ENCODE results near the gene JAG2.

JAG2 gene

DNA sequence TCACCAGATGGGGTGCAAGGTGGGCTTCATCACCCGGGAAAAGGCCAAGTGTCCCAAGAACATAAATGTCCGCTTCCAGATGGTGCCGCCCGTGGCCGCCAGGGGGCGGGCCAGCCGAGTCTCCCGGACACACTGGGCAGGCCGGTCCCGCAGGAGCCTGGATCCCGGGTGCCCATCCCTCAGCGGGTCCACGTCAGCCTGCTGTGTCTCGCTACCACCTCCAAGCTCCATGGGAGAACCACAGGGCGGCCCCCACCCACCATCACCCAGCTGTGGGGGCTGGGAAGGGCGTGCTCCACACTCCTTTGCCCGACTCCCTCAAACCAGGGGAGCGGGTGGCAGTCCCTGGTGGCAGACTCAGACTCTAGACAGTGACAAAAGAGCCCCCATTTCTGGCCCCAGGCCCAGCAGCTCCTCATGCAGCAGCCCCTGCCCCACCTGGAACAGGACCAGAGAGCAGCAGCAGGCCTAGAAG lies 34.5 kb upstream of the JAG2 start:
- no peak for DNase-seq

DNA sequence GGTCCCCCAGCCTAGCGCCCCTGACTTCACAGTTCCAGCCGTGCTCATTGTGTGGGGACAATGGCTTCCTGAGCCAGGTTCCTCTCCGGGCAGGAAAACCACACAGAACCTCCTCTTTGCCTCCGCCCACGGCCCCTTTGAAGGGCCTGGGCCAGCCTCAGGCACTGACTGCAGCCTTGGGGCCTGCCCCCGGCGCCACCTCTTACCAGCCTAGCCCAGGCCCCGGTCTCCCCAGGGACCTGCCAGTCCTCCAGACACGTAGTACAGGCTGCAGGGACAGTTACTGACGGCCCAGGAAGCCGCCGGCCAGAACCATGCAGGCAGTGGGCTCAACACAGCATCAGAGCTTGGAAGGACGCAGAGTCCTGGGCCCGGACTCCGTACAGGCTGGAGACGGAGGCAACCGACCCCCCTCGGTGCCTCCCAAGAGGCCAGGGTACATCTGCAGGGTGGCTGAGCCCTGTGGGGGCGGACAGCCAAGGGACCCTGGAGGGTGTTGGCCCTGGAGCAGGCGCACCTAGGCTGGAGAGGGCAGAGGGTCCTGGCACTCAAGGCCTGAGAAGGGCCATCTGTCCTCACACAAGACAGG lies 33.4 kb upstream of the JAG2 start:
- no peak for DNase-seq

DNA sequence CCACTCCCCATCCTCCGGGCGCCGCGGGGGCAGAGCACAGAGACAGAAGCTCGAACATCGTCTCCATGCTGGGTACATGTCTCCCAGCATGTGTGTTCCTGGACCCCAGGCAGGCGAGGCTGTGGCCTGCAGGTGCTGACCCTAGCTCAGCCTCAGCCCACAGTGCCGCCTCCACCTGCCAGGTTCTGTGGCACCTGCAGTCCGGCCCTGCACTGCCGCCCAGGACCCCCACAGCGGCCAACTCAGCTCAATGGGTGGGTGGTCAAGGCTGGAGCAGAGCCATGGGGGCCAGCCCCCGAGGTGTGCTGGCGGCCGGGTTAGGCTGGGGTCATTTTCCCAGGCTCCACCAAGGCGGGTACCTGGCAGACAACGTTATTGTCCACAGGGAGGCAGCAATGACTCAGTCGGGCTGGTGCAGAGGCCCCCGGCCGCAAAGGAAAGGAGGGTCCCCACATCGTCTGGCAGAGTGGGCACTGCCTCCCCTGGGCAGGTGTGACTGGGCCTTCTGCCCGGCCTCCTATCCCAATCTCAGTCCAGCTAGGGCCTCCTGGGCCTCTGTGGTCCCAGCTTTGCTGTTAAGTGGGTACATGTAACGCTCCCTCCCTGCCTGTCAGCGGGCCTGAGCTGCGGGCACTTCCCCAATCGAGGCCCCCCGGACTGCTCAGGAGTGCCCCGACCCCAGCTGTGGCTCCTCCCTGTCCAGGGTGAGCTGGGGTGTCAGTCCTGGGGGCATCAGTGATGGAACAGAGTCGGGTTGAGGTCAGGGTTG lies 32.8 kb upstream of the JAG2 start:
- no peak for DNase-seq

DNA sequence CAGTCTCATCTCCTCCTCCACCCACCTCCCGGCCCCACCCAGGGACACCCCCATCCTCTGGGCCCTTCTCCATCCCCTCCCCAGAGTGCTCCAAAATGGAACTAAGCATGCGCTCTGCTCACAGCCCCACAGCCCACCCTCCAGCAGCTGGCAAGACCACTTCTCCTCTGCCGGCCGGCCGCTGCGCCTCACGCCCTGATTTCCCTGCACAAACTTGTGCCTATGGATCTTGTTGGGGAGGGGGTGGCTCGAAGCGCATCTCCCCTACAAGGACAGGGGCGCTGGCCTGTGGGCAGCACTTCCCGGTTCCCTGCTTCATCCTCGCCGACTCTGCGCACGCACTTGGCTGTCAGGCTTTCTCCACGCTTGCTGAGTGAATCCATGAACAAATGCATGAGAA lies 32.1 kb upstream of the JAG2 start:
- no peak for DNase-seq

DNA sequence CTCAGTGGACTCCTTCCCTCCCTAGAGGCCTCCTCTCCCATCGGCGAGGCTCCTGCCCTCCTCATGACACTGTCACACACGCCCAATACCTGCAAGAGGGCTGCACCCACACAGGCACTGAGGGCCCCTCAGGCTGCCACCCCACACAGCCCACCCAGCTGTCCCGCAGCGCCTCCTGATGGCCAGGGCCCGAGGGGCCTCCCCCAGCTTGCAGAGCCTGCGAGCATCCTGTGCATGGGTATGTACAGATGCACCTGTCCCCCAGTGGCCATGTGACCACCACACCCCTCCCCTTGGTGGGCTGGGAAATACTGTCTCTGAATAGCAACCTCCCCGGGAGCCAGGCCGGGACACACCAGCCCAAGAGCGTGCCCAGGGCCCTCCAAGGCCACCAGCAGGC lies 31.5 kb upstream of the JAG2 start:
- DNase-seq: no peak

DNA sequence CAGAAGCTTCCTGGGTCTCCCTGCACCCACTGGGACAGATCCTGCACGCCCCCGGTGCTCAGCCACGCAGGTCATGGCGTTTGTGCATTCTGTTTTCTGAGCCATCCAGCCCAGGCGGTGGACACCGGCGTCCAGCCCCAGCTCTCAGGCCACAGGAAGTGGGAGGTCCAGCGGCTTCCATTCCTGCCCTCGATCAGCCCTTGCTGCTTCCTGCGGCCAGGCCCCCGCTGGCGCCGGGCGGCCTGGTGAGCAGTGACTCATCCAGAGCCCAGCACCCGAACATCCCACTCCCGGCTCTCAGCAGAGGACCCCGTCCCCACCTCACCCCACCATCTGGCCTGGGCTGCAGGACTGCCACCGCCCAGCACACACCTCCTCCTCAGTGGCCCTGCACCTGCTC lies 30.5 kb upstream of the JAG2 start:
- DNase-seq: no peak

DNA sequence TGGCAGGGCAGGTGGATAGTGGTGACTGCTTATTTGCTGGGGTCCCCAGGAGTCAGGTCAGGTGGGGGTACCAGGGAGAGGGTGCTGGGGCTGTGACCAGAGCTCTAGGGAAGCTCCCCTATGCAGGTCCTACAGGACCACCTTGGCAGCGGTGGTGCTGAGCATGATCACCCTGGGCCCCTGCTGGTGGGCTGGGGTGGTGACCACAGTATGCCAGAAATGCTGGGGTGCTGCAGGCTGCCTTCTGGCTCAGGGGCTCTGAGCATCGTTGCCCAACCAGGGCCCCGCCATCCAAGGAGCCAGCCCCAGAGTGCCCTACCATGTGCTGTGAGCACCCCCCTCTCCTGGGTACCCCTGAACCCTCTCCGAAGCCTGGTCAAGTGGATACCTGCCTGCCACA lies 30.0 kb upstream of the JAG2 start:
- DNase-seq: no peak

DNA sequence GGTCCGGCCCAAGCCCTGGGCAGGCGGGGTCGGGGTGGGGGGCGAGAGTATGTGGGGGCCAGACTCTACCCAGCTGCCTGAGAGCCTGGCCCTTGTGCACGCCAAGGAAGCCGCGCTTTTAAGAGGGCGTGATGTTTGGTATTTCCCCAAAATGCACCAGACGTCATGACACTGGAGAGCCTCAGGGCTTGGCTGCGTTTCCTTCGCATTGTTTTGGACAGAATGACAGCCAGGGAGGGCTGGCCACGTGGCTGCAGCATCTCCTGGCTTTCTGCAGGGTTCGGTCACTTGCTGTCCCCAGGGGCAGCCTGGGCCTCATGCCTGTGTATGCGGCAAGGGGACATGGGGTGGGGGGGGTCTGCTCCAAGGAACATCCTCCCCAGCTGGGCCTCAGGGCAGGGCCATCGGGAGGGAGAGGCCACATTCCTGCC lies 28.6 kb upstream of the JAG2 start:
- DNase-seq: no peak

DNA sequence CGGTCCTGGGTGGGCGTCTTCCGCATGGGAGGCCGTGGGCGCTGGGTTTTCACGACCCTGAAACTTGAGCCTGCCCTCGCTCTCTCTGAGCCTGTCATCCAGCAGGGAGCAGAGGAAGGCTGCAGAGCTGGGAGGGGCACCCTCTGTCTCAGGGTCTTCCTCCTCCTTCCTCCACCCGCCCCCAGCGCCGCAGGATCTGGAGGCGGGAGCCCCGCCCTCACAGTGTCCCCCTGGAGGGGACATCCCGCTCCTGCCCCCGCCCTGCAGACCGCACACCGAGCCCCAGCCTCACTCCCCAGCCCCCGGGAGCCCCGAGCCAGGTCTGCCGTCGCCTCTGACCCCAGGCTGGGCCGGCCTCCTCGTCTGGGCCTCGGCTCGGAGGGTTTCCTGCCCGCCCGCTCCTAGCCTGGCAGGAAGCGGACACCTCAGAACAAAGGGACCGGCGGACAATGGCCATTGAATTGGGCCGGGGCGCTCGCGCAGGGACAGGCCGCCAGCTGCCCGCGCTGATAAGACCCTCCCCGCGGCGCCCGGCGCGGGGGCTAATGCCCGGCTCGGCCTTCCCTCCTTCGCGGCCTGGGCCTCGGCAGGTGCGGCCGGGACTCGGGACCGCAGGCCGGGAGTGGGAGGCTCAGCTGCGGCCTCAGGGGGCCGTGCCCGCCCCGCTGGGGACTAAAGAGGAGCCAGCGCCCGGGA lies 27.8 kb upstream of the JAG2 start:
- no peak for DNase-seq

DNA sequence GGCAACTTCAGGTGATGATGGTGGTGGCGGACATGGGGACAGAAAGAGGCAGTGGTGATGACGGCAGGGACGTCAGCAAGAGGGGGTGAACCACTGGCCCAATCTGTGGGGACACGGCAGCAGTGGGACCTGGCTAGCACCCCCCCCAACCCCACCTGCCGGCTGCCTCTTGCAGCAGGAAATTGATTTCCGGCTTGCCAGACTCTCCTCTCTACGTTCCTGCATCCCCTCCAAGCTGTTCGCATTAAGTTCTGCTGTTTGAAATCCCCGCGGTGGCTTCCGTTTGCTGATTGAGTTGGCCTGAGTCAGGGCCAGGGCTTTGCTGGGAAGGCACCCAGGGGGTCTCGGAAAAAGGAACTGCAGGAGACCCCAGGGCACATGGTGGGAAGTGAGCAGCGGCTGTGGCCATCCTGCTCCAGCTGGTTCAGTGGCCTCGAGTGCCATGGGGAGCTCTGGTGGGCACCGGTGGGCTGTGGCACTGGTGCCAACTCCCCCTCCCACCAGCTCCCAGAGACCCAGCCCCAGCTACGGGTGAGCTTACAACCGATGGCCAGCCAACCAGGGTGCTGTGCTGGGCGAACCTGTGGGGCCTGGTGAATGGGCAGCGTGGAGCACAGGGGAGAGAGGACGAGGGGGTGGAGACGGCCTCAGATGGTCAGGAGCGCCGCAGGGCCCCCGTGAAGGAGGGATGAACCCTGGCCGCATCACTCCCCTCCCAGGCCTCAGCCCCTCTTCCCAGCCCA lies 27.1 kb upstream of the JAG2 start:
- no peak for DNase-seq

DNA sequence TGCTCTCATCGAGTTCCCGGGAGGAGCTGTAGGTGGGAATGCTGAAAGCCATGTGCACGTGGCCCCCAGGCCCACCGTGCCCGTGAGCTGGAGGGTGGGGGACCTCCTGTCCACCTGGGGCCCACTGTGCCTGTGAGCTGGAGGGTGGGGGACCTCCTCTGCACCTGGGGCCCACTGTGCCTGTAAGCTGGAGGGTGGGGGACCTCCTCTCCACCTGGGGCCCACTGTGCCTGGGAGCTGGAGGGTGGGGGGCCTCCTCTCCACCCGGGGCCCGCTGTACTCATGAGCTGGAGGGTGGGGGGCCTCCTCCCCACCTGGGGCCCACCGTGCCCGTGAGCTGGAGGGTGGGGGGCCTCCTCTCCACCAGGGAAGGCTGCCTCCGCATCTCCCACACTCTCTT lies 26.5 kb upstream of the JAG2 start:
- no peak for DNase-seq

DNA sequence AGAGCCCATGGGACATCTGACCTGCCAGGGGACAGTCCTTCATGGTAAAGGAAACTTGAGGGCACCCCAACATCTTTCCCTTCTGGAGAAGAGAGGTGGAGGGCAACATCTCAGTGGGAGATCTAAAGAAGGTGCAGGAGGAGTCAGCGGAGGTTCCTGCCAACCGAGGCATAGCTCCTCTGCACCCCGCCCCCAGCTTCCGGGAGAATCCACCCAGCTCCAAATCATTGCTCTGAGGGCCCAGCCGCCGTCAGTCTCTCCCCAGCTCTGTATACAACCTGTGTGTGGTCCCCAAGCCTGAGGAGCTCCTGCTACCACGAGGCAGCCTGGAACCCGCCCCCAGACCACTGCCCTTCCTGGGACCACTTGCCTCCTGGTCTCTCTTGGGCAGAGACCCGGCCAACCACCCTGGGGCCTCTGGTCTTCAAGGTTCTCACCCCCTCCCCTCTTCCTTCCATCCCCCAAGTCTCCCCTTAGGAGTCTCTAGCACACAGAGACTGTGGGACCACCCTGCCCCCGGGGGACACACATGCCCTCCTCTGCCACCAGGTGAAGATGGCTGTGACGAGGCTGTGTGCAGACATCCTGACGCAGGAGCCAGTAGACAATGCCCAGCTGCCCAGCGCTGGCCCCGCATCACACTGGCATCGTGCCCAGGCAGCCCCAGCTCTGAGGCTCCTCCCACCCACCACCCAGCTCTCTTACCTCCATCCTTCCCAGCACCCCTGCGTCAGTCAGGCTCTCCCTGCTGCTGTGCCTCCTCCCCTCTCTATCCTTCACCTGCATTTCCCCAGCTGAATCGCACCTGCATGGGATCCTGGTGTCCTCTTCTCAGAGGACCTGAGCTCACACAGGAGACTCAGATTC lies 25.6 kb upstream of the JAG2 start:
- no peak for DNase-seq

DNA sequence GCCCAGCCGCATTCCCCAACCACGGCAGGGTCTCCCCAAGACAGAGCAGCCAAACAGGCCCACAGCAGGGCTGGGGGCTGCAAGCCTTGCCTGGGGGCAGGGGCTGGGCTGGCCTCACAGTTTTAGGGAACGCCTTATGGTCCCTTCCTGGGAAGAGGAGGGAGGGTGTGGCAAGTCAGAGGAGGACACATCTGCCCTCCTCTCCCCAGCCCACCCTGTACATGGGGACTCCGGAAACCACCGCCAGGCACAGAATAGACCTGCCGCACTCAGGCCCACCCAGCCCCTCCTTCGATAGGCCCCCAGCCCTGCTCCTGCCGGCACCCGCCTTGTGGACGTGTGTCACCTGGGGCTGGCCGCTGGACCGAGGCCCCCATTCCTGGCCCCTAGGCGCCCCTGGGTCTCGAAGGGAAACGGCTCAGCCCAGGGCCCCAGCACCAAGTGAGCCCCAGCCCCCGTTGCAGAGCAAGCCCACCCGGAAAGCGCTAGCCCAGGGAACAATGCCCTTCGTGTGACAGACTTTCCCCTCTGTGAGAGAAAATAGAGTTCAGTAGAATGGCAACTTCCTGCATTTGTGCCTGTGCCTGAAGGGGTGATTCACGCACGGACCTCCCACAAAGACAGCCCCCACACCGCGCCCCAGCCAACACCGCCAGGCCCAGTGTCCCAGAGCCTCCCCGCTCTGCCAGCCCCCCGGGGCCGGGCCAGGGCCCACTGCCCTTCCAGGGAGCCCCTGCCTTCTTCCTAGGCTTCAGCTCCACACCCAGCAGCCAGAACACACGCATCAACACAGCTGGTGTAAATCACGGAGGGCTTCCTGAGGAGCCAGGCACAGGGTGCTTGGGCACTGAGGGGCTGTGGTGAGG lies 24.5 kb upstream of the JAG2 start:
- DNase-seq: no peak

DNA sequence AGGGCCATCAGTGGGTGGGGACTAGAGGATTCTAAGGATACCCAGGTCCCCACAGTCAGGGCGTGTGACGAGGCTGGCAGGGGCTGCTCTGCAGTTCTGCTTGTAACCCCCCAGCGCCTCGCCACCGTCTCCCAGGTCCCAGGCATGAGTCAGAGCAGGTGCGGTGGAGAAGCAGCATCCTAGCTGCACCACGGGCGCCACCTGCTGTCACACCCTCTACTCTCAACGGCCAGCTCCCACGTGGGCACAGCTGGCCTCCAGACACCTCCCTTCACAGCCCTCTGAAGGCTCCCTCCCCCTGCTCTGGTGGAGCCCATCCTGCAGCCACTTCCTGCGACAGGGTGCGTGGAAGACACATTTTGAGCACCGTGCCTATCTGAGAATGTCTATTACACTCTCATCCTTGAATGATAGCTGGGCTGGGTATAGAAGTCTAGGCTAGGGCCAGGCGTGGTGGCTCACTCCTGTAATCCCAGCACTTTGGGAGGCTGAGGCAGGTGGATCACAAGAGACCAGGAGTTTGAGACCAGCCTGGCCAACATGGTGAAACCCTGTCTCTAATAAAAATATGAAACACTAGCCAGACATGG lies 19.5 kb upstream of the JAG2 start:
- no peak for DNase-seq

DNA sequence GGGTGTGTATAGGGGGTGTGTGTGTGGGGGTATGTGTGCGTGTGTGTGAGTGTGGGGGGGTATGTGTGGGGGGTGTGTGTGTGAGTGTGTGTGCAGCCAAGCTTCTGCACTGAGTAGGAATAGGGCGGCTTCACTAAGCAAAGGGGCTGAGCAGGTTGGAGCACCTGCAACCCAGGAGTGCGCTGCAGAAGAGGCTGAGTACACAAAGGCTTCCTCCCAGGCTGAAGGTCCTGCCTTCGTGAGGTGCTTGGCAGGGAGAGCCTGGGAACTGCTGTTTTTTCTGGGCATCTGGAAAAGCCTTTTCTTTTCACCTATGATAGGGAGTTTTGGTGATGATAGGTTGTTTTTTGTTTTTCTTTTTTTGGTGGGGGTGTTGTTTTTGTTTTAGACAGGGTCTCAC lies 18.5 kb upstream of the JAG2 start:
- DNase-seq: no peak

DNA sequence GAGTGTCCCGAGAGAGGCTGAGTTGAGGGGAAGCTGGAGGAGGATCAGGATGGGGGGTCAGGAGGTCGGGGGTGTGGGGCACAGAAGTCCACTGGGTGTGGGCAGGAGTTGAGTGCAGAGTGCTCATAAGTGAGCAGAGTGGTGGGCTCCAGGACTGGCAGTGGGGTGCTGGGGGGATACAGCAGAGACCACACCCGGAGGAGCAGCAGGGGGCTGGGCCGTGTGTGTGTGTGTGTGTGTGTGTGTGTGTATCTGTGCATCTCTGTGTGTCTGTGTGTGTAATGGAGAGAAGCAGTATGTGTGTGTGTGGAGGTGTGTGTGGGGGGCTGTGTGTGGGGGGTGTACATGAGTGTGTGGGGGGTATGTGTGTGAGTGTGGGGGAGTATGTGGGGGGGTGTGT lies 17.4 kb upstream of the JAG2 start:
- no peak for DNase-seq

DNA sequence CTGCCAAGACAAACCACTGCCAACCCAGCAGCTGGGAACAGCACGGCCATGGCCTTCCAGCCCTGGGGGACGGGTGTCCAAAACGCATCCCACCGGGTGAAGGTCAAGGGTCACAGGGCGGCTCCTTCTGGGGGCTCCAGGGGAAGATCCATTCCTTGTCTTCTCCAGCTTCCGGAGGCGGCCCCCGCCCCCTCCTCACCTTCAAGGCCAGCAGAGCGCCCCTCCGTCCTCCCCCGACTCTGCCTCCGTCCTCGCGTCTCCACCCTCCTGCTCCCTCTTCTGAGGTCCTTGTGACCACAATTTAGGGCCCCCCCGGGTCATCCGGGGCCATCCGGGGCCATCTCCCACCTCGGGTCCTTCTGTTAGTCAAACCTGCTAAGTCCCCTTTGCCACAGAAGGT lies 16.4 kb upstream of the JAG2 start:
- DNase-seq: no peak

DNA sequence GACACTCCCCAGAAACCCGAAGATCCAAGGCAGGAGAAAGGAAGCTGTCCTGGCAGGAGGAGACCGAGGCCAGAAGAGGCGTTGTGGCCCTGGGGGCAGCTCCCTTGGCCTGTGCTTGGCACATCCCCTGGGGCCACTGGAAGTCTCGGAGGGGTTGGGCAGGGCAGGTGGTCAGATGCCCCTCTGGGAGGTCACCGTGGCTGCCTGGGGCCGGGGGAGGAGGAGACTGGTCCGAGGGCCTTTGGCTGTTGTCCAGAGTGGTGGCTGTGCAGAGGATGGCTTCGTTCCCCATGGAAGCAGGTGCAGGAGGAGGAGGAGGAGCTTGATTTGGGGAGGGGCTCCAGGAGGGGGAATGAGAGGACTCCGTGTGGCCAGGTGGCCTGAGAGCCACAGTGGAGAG lies 15.9 kb upstream of the JAG2 start:
- DNase-seq: no peak

DNA sequence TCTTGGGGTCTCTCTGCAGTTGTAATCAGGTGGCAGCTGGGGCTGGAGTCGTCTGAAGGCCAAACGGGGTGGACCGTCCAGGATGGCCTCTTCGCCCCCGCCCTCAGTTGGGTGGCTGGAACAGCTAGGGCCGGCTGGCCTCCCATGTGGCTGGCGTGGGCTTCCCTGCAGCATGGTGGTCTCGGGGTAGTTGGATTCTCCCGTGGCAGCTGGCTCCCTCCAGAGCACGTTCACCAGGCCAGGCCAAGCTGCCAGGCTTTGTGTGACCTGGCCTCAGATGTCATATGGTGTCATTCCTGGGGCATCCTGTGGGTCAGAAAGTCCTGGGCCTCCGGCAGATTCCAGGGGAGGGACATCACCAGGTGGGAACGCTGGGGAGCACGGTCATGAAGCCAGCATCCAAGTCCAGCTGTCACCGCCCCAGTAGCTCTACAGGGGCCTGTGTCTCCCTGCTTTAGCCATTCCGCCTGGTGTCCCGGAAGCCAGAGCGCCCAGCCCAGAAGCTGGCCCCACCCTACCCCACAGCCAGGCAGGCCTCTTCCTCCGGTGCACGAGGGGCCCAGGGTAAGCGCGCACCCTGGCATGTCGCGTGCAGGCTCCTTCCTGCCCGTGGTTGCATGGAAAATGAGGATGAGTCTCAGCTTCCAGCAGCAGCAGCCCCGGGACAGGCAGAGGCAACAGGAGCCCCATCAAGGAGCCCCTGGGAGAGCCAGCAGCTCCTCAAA lies 13.9 kb upstream of the JAG2 start:
- DNase-seq: no peak

DNA sequence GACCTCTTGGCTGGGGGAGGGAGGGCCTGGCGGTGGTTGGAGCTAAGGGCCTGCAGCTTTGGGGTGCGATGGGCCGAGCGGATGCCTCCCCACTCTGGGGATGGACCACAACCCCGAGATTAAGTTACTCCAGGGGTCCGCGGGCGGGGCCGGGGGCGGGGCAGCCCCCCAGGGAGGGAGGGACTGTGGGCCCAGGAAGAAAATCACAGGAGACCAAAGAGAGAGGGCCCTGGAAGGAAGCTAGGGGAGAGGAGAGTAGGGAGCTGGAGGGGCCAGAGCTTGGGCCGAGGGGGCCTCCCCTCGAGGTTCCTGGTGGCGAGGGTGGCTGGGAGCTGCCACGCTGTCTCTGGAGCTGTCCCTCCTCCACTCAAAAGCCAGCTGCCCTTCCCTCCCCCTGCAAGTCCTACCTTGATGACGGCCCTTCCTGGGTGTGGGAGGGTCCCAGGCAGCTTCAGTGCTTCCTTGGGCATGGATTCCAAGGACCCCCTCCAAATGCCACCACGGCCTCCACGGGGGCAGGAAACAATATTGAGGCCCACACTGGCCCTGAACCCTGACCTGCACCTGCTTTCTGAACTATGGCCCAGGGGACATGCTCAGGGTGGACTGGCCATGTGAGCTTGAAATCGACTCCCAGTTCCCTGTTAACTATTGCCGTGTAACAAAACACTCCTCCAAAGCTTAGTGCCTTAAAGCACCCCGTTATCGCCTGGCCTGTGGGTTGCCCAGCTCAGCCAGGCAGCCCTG lies 13.1 kb upstream of the JAG2 start:
- no peak for DNase-seq

Measured in NCI-H524 treated with DMSO at 0.1 percent for 48 hours (cell line).